DND-41 (cell line): Measurements from ENCODE around the gene C1QB.

Experiments used
- EZH2 ChIP-seq: IDR thresholded peaks from 3 replicates; pipeline ENCODE4 v1.6.1; 2012; ENCODE audit warnings: borderline replicate concordance, low read depth, mild to moderate bottlenecking, moderate library complexity, low read length, inconsistent platforms; ENCODE audit not compliant: severe bottlenecking
- TF ChIP-seq, protein P1 (sequence below): IDR thresholded peaks from 2 replicates; pipeline ENCODE4 v1.5.1; 2012; ENCODE audit warnings: borderline replicate concordance, low read length, moderate library complexity, mild to moderate bottlenecking; ENCODE audit not compliant: poor library complexity, severe bottlenecking; ENCODE audit errors: extremely low read depth

GRCh38 chr1:22641247-22641646, 11.8 kb upstream of the C1QB start:
- TF ChIP-seq, protein P1, sequence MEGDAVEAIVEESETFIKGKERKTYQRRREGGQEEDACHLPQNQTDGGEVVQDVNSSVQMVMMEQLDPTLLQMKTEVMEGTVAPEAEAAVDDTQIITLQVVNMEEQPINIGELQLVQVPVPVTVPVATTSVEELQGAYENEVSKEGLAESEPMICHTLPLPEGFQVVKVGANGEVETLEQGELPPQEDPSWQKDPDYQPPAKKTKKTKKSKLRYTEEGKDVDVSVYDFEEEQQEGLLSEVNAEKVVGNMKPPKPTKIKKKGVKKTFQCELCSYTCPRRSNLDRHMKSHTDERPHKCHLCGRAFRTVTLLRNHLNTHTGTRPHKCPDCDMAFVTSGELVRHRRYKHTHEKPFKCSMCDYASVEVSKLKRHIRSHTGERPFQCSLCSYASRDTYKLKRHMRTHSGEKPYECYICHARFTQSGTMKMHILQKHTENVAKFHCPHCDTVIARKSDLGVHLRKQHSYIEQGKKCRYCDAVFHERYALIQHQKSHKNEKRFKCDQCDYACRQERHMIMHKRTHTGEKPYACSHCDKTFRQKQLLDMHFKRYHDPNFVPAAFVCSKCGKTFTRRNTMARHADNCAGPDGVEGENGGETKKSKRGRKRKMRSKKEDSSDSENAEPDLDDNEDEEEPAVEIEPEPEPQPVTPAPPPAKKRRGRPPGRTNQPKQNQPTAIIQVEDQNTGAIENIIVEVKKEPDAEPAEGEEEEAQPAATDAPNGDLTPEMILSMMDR, result no peak
- no peak for TF ChIP-seq EZH2
